Left lung (tissue), 10 donors: ENCODE measurements around the gene ICE2. TPM values are rescaled to one million over a fixed set of nuclear protein-coding genes. Genes with fewer than 3 reads are reported as not detected.

ENCODE experiments used
- ATAC-seq: fragments of 200-7000 bp; cut with Tn5 transposase; one replicate; pipeline ENCODE4 v1.9.1; 2020; ENCODE audit warnings: moderate library complexity
- DNase-seq, 4 donors: peaks; one replicate each; pipeline ENCODE4 v3.0.0-alpha.2; 2013 to 2020
- H3K27ac ChIP-seq, 2 donors: fragments of 200-600 bp; sonication (generic) in 1 of 2; one replicate each; pipeline versions ENCODE4 v1.5.0 to v1.8.0; 2020 to 2021
- H3K27me3 ChIP-seq, 2 donors: fragments of 200-600 bp; sonication (generic) in 1 of 2; one replicate each; pipeline versions ENCODE4 v1.5.0 to v1.8.0; 2020 to 2021
- H3K36me3 ChIP-seq, 2 donors: fragments of 200-600 bp; sonication (generic) in 1 of 2; one replicate each; pipeline versions ENCODE4 v1.5.0 to v1.8.0; 2020 to 2021
- H3K4me1 ChIP-seq, 2 donors: fragments of 200-600 bp; one replicate each; pipeline ENCODE4 v1.8.0; 2021
- H3K4me3 ChIP-seq, 2 donors: fragments of 200-600 bp; sonication (generic) in 1 of 2; one replicate each; pipeline versions ENCODE4 v1.5.0 to v1.8.0; 2020 to 2021; ENCODE audit warnings: mild to moderate bottlenecking in 1 of 2
- H3K9me3 ChIP-seq, 2 donors: fragments of 200-600 bp; sonication (generic) in 1 of 2; one replicate each; pipeline versions ENCODE4 v1.5.0 to v1.8.0; 2020 to 2021
- CTCF ChIP-seq, 2 donors: fragments of 200-600 bp; sonication (generic) in 1 of 2; IDR thresholded peaks; one replicate each; pipeline versions ENCODE4 v1.5.0 to v1.8.0; 2021; ENCODE audit warnings: antibody characterized with exemption in 2 of 2
- intact Hi-C, 2 donors: fragments of 100-400 bp; cut with DNase I; formaldehyde crosslinking; loops; one replicate each; pipeline versions ENCODE4 v1.11.2 to v1.14.2; 2022
- polyA plus RNA-seq, 6 donors: library from polyadenylated mRNA; unstranded; fragments of 120-200 nt; gene quantifications; one replicate each; pipeline ENCODE4 v1.2.1, GENCODE V29; 2013; ENCODE audit not compliant: insufficient read length in 6 of 6
- total RNA-seq, 2 donors: library from RNA; stranded (reverse); fragmentation: NEBNext Ultra II Directional; extraction: Animal tissue kit (Norgen Biotek cat#: 25700); gene quantifications; one replicate each; pipeline ENCODE4 v1.2.1, GENCODE V29; 2021
- donor health status: DM: no; HTN: yes; CAD: no.
- donor health status: DM: no; HTN: no; CAD: no.

Gene ICE2
- total and polyA plus RNA-seq, 8 donors, result 35.9 to 94.4 (median 80.8) TPM

DNA sequence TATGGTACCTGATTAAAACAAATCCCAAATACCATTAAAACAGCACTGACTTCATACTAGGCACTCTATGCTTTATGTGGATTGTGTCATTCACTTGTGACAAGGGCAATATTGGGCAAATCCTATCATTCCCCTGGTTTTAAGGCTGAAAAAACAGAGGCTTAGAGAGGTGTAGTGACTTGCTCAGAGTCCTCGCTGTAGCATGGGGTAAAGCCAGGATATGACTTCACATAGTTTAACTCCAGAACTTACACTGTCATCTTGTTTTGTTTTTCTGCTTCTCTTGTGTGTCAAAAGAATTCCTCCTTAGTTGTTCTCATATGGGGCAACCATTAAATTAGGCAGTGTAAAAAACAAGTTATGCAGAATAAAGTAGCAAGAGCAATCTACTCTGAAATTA, 40.3 kb upstream of the ICE2 start:
- H3K9me3 ChIP-seq, result no peaks in the 10 kb centered on the region
- intact Hi-C loops, result no loop called here
- no peak overlapping the region for H3K4me3 ChIP-seq
- H3K27ac ChIP-seq, result no peak overlapping the region
- H3K4me1 ChIP-seq, result peaks cover 0 to 10% of the 10 kb centered on the region in 2 donors
- DNase-seq (no peak), ATAC-seq (no peak)
- H3K36me3 ChIP-seq, result peaks cover 0 to 2% of the 10 kb centered on the region in 2 donors
- H3K27me3 ChIP-seq, result no peaks in the 10 kb centered on the region
- no peak for TF ChIP-seq CTCF (IDR thresholded peaks at IDR 0.05)

DNA sequence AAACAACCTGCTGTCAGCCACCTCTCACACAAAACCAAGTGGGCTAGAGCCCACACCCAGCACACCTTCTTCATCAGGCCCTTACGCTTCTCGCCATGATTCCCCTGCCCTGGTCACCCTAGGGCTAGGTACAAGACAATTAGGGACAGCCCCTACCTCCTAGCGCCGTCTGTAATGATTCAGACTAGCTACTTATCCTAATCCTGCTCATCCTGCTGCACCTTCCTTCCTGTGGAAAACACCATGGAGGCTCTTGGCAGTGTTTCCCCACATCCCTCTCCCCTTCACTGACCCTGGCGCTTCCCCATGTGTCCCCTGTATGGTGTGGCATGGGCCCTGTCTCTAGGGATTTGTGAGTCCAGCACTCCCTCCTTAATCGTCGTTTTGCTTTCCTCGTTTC, 39.6 kb upstream of the ICE2 start:
- DNase-seq, result no peak
- H3K27ac ChIP-seq, result no peak overlapping the region
- H3K27me3 ChIP-seq, result no peaks in the 10 kb centered on the region
- H3K4me3 ChIP-seq, result no peak overlapping the region
- H3K4me1 ChIP-seq, result peaks cover 0 to 10% of the 10 kb centered on the region in 2 donors
- ATAC-seq, result no peak
- no peaks in the 10 kb centered on the region for H3K9me3 ChIP-seq
- intact Hi-C loops, result no loop called here
- peaks cover 0 to 9% of the 10 kb centered on the region in 2 donors for H3K36me3 ChIP-seq
- TF ChIP-seq CTCF (IDR thresholded peaks at IDR 0.05), result no peak

DNA sequence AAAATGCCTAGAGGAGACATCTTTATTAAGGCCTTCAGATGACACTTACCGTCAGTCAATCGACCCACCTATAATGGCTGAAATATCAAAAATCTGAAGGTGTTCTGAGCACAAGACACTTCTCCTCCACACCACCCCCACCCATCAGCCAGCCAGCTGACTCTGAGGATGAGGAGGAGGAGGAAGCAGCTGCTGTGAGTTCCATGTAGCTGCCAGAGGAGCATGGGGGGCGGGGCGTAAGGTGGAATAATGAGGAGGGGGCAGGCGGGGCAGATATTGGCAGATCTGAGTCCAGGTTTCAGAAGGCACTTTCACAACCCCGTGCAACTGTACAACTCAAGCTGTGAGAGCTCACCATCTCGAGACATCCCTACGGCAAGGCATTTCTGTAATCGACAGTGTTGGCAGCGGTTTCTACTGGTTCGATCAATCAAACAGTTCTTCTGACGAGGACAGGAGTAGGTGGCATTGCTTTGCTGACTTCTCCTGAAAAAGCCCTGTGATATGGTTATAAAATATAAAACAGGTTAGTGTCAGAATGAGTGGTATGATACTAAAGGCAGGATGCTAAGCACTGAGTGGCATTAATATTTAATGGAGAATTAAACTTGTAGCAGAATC, 35.4 kb upstream of the ICE2 start:
- no peak for TF ChIP-seq CTCF (IDR thresholded peaks at IDR 0.05)
- Histone ChIP-seq H3K27ac (no peak overlapping the region), H3K36me3 (peaks cover 0 to 30% of the 10 kb centered on the region in 2 donors), H3K27me3 (no peaks in the 10 kb centered on the region), H3K9me3 (no peaks in the 10 kb centered on the region), H3K4me1 (no peaks in the 10 kb centered on the region), H3K4me3 (no peak overlapping the region)
- intact Hi-C loops, result no loop called here
- ATAC-seq, result no peak
- peak in 1 of 4 donors; percentile 30 for DNase-seq

DNA sequence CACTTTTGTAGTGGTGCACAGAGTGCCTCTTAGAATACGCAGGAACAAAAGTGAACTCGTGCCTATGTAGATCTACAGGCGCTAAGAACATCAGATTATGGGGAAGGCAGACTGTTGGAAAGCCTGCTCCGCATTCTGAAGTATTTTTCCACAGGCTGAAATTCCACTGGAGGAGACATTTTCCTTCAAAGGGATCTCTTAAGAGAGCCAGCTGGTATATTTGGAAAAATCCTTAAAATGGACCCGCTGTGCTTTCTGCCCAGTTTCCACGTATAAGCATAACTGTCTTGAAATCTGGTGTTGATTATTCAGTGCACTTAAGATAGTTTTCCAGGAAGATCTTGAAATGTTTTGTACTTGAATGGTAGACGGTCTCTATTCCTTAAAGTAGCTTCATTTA, 34.7 kb upstream of the ICE2 start:
- ATAC-seq (no peak), DNase-seq (no peak)
- intact Hi-C loops, result no loop called here
- no peak overlapping the region for H3K4me3 ChIP-seq
- no peak overlapping the region for H3K27ac ChIP-seq
- no peaks in the 10 kb centered on the region for H3K27me3 ChIP-seq
- H3K36me3 ChIP-seq, result peaks cover 0 to 30% of the 10 kb centered on the region in 2 donors
- H3K4me1 ChIP-seq, result no peaks in the 10 kb centered on the region
- TF ChIP-seq CTCF (IDR thresholded peaks at IDR 0.05), result no peak
- H3K9me3 ChIP-seq, result no peaks in the 10 kb centered on the region

DNA sequence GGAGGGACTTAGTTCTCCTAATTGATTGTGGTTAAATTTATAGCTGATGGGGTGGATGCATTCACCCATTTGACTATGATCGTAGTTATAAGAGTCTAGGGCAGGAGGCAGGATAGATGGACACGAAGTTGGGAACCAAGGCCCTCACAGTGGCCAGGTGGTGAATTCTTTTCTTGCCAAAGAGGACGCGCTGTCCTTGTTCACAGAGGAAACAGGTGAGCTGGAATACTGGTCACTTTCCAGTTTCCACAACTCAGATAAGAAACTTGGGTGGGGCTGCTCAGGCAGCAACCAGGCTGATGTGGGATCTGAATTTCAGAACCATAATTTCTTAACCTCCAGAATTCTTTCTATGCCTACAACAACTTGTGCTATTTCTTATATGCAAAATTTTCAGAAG, 34.0 kb upstream of the ICE2 start:
- DNase-seq (no peak), ATAC-seq (no peak)
- no peaks in the 10 kb centered on the region for H3K27me3 ChIP-seq
- TF ChIP-seq CTCF (IDR thresholded peaks at IDR 0.05), result no peak
- no peak overlapping the region for H3K27ac ChIP-seq
- H3K4me1 ChIP-seq, result no peaks in the 10 kb centered on the region
- intact Hi-C loops, result no loop called here
- no peak overlapping the region for H3K4me3 ChIP-seq
- H3K36me3 ChIP-seq, result peaks cover 0 to 30% of the 10 kb centered on the region in 2 donors
- H3K9me3 ChIP-seq, result no peaks in the 10 kb centered on the region
